ENCODE measurements around the gene PNMT.
A peak's percentile ranks its signal among the peaks of the same experiment; 100 is the strongest.

Gene PNMT

DNA sequence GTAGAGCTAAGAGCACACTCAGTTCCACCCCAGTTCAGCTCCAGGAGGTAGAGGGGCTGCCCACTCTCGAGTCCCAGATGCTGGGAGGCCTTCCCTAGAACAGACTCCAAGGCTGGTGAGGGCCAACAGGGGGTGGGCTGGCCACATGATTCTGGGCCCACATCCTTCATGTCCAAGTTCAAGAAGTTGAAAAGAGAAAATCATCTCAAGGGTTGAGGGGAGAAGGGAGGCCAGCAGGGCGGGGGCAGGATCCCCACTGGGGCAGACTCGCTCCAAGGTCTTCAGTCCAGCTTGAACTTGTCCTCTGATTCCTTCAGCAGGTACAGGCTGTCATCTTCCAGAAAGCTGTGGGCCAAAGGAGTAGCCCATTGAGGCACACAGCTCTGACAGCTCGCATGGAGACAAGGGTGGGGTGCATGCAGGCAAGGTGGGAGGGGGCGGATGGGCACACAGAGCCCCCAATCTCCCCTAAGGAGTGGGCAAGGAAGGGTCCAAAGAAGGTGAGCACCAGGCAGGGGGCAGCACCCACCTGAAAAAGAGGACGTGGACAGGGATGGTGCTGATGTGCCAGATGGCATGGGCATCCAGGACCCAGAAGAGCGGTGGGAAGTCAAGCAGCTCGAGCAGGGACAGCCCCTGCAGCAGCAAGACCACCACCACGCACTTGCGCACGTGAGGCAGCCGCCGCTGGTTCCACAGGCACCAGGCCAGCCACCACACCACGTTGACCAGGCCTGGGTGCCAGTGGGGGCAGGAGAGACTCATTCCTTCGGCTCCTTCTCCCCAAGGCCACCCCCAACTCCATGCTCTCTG lies 4.5 kb downstream of the PNMT start:
- DNase-seq = no peak

DNA sequence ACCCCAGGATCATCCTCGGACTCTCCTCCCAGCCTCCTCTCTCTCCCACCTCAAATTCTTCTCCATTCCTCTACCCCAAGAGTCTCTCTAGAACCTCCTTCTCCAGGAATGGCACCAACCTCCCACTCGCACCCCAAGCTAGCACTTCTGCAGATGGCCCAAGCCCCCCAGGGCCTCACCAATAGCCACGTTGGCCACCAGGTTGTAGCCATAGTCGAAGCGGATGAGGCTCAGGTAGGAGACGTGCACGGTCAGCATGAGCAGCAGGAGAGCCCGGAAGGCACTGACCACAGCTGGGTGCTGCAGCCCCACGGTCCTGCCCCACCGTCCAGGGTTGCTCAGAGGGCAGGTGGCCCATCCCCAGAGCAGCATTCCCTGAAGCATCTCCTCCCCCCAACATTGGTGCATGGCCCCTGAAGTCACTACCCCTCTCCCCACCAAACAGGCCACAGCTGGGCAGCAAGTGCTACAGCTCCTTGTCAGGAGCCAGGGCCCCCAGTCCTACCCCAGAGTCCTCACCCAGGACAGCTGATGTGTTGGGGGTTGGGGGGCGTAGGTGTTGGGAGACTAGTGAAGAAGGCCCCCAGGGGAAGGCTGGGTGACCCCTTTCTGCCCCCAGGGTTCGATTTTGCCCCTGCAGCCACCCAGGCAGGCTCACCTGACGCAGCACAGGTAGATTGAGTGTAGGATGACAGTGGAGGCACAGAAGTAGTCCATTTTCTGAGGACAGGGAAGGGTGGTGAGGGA lies 5.3 kb downstream of the PNMT start:
- no peak for DNase-seq

DNA sequence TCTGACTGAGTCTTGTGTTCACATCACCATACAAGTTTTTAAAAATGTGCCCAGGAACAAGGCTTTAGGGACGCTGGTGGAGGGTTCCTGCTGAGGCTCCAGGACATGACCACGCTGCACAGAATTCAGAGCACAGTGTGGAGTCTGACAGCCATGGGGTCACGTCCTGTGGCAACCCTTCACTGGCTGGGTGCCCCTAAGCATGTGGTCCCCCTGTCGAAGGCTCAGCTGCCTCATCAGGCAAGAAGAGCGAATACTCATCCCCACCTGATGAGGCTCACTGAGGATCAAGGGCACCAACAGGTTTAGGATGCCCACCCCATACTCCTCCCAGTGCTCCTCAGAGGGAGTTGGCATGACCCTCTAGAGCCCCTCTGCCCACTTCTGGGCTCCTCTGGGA lies 5.9 kb downstream of the PNMT start:
- no peak for DNase-seq

DNA sequence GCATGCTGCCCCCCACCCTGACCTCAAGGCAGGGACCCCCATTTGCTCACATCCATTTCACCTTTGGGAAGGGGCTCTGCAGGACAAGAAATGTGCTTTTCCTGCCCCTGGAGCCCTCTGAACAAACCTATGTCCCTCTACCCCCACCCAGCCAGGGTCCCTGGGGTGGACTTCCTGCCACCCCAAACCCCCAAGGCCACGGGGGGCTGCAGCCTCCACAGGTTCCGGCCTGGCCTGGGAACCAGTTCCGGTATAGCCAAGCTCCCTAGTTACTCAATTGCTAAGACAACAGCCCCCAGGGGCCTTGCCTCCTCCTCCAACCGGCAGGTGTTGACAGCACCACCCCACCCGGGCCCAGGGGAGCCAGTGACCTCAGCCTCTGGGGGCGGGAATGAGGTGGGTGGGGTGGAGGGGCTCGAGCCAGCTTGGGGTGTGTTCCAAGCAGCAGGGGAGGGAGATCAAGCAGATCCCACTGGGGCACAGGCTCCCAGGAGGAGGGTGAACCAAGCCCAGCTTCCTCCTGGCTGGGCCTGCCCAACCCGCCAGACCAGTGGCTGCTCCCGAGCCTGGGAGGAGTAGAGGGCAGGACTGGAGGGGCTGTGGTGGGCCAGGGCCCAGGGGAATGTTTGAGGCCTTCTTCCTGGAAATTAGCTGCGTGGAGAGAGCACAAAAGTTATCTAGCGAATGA lies 6.6 kb downstream of the PNMT start:
- DNase-seq = no peak

DNA sequence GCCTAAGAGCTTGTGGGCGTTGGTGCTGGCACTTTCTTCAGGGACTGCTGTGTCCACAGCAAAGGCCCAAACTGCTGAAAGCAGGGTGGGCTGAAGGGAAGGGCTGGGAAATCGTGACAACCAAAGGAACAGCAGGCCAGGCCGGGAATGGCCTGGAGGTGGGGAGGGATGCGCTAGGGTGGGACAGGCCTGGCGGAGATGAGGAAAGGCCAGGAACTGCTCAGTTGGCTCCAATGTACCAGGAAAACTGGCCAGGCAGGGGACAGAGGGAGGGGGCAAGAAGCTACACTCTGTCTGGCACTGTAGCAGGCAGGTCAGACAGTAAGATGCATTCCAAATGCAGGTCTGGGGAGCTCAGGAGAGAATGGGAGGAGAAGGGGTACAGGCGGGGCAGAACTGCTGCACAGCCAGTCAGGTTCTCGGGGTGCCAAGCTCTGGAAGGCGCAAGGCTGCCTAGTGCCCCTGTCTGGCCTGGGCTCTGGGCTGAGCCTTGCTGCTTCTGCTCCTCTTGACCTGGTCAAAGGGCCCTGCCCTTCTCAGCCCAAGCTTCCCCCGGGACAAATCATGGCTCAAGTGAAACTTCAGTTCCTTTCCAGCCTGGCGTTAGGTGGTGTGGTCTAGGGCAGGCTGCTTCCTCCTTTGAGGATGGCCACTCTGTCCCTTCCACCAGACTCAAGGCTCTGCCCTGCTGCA lies 7.3 kb downstream of the PNMT start:
- DNase-seq = no peak

DNA sequence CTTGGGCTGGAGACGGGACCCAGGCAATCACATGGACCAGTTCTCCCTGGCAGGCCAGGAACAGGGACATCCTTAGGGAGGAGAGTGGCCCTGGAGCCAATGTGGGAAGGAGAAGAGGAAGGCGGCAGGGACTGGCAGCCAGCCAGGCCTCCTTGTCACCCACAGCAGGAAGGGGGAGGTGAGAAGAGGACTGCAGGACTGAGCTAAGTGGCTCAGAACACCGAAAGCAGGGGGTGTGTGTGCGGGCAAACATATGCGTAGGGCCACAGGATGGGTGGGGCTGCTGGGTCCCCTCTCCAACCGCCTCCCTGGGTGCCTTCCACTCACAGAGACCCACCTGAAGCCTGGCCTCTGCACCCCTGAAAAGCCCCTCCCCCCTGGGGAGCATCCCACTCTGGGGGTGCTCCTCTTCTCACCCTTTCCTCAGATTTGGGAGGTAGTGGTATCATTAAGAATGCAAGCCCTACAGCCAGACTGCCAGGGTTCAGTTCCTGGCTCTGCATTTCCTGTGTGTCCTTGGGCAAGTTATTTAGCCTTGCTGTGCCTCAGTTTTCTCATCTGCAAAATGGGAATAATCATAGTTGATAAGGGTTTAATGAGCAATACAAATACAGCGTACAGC lies 8.1 kb downstream of the PNMT start:
- peak; percentile 72 for DNase-seq

DNA sequence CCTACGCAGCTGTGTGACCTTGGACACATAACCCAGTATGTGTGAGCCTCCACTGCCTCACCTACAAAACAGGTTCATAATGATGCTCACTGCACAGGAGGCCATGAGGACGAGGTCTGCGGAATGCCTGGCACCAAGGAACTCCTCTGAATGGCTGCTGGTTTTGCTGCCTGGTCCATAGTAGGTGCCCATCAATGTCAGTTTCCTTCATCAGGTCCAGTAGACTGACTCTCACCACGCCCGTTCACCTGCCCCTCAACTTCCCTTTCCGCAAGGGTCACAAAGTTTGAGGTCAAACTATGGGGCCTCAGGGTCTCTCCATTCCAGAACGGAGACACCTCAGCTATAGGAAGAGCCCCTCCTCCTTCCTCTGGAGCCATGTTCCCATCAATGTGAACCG lies 8.8 kb downstream of the PNMT start:
- no peak for DNase-seq

DNA sequence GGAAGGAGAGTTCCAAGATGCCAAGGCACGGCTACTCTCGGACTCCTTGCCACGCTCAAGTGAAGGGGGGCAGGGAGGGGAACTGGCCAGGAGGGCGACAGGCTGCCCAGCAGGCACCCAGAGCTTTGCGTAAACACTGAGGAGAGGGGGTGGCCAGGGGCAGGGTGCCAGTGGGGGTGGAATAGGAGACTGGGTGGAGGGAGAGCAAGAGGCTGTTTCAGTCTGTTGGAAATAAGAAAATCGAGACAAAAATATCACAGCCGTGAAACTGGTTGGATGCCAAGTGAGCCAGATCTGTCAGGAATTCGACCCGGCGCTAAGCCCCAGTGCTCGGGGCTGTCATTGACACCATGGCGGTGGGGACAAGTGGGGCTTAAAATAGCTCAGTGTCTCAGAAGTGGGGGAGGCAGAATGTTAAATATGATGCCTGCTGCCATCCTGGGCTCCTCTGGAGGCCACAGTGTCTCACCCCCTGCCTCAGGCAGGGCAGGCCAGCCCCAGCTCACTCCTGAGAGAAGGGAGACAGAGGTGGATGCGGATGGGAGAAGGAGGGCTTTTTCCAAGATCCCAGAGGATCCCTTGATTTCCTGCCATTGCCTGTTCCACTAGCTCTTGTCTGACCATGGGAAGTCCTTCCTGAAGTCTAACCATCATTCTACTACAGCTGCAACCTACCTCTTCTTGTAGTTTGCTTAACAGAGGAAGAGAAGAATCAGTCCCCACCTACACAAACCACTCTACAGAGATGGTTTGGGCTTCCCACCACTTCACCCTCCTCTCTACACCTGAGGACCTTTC lies 9.5 kb downstream of the PNMT start:
- no peak for DNase-seq

DNA sequence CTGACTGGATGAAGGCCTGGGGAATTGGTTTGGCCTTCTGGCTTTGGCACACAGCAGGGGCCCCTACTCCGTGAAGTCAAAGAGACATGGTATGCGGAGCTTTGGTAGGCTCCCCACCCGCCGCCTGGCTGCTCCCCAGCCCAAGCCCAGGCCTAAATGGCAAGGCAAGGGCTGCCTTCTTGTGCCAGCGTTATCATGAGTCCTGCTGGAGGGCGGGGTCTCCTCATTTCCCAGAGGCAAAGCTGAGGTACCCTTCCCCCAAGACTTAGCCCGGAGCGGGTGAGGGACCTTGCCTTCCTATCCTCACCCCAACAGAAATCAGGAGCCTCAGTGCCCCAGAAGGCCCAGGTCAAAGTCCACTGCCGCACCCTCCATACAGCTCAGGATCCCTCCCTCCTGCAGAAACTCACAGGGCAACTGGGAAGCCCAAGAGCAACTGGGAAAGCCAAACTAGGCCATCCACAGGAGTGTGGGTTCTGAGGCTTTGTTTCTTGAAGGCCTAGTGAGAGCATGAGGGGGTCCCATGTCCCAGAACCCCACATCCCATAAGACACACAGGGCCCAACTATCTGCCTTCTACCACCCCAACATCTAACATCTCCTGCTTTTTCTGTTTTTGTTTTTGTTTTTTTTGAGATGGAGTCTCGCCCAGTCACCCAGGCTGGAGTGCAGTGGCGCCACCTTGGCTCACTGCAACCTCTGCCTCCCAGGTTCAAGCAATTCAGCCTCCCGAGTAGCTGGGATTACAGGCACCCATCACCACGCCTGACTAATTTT lies 10.3 kb downstream of the PNMT start:
- no peak for DNase-seq

DNA sequence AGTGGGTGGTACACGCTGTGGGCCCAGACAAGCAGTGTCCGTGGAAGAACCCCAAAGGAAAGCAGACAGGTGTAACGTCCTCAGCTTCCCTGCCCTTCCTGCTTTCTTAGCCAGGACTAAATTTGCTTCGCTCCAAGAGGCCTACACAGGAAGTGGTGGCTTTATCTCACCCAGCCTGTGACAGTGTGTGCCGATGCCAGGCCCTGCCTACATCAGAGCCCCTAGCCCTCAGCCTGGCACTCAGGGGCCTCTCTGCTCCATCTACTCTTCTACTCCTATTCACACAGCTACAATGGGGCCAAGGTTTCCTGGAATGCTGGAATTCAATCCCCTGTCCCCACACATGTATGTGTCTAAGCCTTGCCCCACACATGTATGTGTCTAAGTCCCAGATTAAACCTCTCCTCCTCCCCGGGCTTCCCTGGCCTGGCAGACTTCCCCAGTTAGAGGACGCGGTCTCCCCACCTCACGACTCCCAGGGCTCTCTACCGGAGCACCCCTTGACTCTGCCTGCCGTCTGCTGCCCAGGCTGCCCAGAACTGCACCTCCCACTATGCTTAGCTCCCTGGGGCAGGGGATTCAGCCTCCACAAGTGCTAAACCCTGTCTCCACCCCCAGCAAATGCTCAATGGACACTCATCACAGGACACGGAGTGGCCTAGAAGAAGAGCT lies 11.4 kb downstream of the PNMT start:
- peak; percentile 61 for DNase-seq

DNA sequence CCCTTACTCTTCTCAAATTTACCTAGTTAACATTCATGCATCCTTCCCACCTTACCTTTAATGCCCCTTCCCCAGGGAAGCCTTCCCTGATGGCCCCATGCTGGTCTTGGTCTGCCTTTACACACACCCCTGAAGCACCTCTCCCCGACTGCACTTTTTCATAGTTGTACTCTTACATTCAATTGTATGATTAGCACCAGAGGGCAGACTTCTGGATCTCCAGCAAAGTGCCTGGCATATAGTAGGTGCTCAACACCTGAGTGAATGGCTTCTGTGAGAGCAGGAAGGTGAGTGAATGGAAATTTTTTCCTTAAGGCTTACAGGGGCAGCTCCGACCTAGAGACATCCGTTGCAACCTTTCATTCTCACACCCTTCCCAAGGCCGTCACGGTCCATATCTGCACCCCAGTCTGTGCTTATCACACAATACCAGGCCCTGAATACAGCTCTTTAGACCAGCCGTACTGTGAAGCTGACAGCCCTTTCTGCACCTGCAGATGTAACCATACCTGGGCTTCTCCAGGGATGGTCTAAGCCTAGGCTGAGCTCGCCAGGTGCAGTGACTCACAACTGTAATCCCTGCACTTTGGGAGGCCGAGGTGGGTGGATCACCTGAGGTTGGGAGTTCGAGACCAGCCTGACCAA lies 15.2 kb downstream of the PNMT start:
- DNase-seq = no peak

DNA sequence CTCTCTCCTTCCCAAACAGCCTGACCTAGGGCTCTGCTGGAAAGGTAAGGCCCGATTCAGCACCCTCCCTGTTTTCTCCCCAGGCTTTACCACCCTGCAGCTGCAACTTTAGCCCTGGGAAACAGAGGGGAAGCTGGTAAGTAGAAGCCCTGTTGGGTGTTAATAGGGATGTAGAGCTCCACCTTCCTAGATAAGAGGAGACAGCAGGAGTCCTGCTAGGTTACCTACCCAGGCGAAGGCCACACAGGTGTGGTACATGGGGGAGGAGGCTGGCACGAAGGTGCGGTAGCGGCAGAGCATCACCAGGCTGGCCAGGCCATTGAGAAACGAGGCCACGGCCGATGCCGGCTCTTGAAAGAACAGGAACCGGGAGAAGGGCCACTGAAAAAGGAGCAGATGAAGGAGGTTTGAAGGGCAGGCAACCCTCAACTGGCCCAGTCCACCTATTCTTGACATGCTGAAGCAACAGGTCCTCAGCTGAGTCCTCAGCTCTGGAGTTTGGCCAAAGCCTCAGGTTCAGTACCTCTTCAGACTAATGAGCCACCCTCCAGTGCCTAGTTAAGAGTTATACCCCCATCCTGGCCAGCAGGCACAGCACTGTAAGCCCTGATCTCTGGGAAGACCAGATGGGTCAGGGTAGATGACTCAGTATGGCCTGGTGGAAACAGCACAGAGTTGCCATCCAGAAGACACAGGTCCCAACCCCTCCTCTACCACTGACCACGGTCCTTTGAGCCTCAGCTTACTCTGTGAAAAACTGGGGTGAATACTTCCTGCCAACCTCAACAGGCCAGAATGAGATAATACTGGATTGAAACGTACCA lies 16.3 kb downstream of the PNMT start:
- no peak for DNase-seq

DNA sequence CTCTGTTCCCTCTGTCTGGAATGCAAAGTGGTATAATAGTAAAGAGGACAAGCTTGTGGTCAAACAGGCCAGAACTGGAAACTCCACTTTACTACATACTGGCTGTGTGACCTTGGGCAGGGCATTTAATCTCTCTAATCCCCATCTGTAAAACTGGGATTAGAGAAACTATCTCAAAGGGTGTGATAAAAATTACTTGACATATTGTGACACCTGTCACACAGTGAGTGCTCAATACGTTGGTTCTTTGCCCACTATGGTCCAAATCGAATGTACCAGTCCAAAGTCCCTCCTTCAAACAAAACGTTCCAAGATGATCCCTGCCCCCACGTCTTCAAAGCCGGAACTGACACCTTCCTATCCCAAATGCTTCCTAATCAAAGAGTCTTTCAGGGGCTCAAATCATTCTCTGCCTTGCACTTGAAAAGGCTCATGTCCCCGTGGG lies 18.9 kb downstream of the PNMT start:
- DNase-seq = no peak

DNA sequence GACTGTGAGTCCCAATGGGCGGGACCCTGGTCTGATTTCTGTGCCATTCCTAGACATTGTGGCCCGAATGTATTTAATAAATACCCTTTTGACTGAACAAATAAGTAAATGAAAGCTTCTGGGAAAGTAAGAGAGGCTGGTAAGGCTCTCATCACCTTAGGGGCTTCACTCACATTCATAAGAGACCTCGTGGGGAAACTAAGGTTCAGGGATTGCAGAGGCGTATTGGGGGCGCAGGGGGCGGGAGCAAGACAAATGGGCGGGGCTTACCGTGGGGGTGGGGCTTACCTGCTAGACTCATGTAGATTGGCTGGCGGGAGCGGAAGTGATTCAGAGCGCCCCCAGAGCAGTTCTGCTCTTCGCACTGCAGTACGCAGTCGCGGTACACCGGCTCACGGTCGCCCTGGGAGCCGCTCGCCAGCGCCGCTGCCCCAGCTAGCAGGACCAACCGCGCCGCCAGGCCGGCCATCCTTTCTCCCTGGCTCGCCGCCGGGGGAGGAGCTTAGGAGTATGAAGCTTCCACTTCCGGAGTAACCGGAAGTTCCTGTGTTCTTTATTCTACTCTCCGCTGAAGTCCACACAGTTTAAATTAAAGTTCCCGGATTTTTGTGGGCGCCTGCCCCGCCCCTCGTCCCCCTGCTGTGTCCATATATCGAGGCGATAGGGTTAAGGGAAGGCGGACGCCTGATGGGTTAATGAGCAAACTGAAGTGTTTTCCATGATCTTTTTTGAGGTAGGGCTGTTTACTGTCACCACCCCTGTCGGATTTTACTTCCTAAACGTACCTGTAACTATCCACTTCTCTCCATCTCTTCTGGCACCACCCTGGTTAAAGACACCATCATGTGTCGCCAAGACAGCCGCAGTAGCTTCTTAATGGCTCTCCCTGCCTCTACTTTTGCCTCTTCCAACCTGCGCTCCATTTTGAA lies 19.6 kb downstream of the PNMT start, which contains the start of gene PGAP3:
TSS of gene PGAP3 (minus strand) at position 512 of the 929 bp plus-strand sequence. CDS start at position 469, 43 bp downstream.
- DNase-seq = peak; percentile 87

DNA sequence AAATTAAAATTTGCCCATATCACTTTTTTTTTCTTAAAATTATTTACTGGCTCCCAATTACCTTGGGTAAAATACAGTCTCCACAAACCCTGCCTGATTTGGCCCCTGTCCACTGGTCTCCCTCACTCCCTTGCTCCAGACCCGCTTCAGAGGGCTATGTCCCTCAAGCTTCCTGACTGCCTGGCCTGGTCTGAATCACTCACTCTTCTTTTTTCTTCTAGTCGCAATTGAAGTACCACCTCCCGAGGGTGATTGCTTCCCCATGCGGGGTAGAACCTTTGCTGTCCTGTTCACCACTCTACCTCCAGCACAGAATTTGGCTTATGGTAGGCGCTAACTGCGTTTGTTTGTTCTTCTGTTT lies 20.2 kb downstream of the PNMT start:
- no peak for DNase-seq

DNA sequence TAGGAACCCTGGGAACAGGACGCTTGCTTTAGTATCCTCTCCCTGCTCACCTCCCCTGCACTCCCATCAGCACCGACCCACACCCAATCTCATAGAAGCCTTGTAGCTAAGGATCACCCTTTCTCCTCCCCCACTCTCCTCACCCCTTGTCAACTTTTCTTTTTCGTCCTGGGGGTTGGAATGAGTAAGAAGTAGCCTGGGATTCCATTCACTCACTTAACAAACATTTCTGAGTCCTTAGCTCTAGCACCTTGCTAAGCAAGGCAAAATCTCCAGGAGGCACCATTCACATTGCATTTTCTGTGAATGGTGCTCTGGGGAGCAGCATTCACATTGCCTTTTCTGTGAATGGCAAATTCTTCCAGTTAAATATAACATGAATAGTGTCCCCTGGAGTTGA lies 20.7 kb downstream of the PNMT start:
- no peak for DNase-seq

DNA sequence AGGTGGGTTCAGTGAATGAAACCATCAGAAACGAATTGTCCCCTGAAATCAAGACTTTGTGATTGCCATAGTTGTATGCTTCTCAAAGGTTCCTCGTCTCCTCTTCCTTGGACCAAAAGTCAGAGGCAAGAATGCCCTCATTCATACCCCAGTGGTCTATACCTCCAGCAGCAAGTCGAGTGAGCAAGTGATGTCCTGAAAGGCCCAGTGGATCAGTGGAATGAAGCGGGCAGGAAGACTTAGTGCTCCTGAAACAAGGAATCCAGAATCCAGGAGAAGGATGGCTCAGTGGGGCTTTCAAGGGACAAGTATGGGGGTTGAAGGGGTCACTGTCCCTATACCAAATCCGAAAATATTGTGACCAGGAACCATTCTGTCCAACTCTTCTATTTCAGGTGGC lies 26.3 kb downstream of the PNMT start:
- no peak for DNase-seq

DNA sequence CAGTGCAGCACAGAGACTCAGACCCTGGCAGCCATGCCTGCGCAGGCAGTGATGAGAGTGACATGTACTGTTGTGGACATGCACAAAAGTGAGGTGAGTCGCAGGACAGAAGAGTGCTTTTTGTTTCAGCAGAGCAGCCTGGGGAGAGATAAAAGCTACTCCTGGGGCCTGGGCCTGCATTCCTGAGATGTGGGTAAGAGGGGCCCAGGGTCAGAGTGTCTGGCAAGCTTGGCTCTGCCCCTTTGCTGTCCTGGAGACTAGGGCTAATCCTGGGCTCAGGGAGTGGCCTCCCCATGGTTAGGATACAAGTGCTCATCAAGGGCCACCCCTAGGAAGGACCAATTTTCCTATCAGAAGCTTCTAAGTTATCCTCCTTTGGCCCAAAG lies 26.8 kb downstream of the PNMT start:
- no peak for DNase-seq
